Endothelial cell of umbilical vein (primary cell): ENCODE measurements around the gene CUX1. TPM values are rescaled to one million over a fixed set of nuclear protein-coding genes. Genes with fewer than 3 reads are reported as not detected.
A peak's percentile ranks its signal among the peaks of the same experiment; 100 is the strongest.

Experiments used
- BruUV-seq: library from RNA; stranded (reverse); fragments of 400-500 nt; replicated peaks from 2 replicates; lab custom pipeline; 2021; lab: Mats Ljungman, UMichigan
- CTCF ChIA-PET: fragments of 300-600, 350-600 bp; sonication (Branson Sonifier 250); formaldehyde crosslinking; loops from one replicate; lab custom pipeline; 2021; ENCODE audit warnings: antibody characterized with exemption, inconsistent platforms; lab: Charles Lee
- POLR2A ChIA-PET: fragments of 300-600, 350-600 bp; sonication (Branson Sonifier 250); formaldehyde crosslinking; loops from one replicate; lab custom pipeline; 2021; ENCODE audit warnings: antibody characterized with exemption, inconsistent platforms; lab: Charles Lee
- DNase-seq: peaks from one replicate; pipeline ENCODE4 v3.0.0-alpha.2; 2011; ENCODE audit warnings: low read depth, low spot score
- FAIRE-seq: peaks from 2 replicates; lab custom pipeline; 2011; peaks lifted over from hg19 to GRCh38; lab: Jason Lieb, UNC
- H2AFZ ChIP-seq: 2 replicates; pipeline ENCODE4 v1.6.0; 2012; ENCODE audit warnings: low read depth, low read length, control low read depth, inconsistent platforms
- H3K27ac ChIP-seq: 2 replicates; pipeline ENCODE4 v1.5.1; 2011; ENCODE audit warnings: low read depth, mild to moderate bottlenecking, control low read depth, low read length, moderate library complexity; ENCODE audit not compliant: insufficient read depth
- H3K27me3 ChIP-seq, 2 experiments: 2 replicates each; pipeline versions ENCODE4 v1.6.0 to v1.6.1; 2011; ENCODE audit warnings: low read length in 2 of 2, mixed read lengths in 1 of 2; ENCODE audit not compliant: control insufficient read depth in 2 of 2, insufficient read depth in 2 of 2
- H3K36me3 ChIP-seq, 2 experiments: 2 replicates in 1 of 2; 3 replicates in 1 of 2; pipeline ENCODE4 v1.5.1; 2011; ENCODE audit warnings: low read length in 2 of 2, mild to moderate bottlenecking in 1 of 2, moderate library complexity in 1 of 2; ENCODE audit not compliant: control insufficient read depth in 2 of 2, insufficient read depth in 2 of 2; ENCODE audit errors: extremely low read depth in 1 of 2
- H3K4me1 ChIP-seq: 3 replicates; pipeline ENCODE4 v1.5.1; 2011; ENCODE audit warnings: mild to moderate bottlenecking, low read length; ENCODE audit not compliant: control insufficient read depth, insufficient read depth; ENCODE audit errors: extremely low read depth
- H3K4me2 ChIP-seq: 2 replicates; pipeline ENCODE4 v1.6.1; 2011; ENCODE audit warnings: low read length, control low read depth, mixed read lengths; ENCODE audit not compliant: insufficient read depth
- H3K4me3 ChIP-seq, 3 experiments: fragments of 200-600 bp in 1 of 3; sonication (generic), shearing (Covaris generic) in 1 of 3; replicated peaks in 1 of 3; 2 replicates each; pipeline ENCODE4 v1.5.1; 2011 to 2016; ENCODE audit warnings: control low read depth in 3 of 3, low read length in 3 of 3, mild to moderate bottlenecking in 2 of 3, inconsistent platforms in 1 of 3, low read depth in 1 of 3, moderate library complexity in 1 of 3; ENCODE audit not compliant: insufficient read depth in 1 of 3
- H3K79me2 ChIP-seq: 2 replicates; pipeline ENCODE4 v1.6.0; 2012; ENCODE audit warnings: low read length, inconsistent platforms; ENCODE audit not compliant: control insufficient read depth, insufficient read depth
- H3K9ac ChIP-seq: replicated peaks from 2 replicates; pipeline ENCODE3; 2011; ENCODE audit warnings: low read length, control low read depth; ENCODE audit not compliant: insufficient read depth; ENCODE audit errors: extremely low read depth
- H3K9me1 ChIP-seq: replicated peaks from 3 replicates; pipeline ENCODE4 v1.6.0; 2011; ENCODE audit warnings: mild to moderate bottlenecking, low read length; ENCODE audit not compliant: control insufficient read depth, insufficient read depth; ENCODE audit errors: extremely low read depth
- H3K9me3 ChIP-seq: replicated peaks from 2 replicates; pipeline ENCODE4 v1.5.1; 2012; ENCODE audit warnings: low read length, inconsistent platforms; ENCODE audit not compliant: control insufficient read depth, insufficient read depth
- H4K20me1 ChIP-seq: replicated peaks from 2 replicates; pipeline ENCODE3; 2011; ENCODE audit warnings: mild to moderate bottlenecking, low read length; ENCODE audit not compliant: control insufficient read depth, insufficient read depth; ENCODE audit errors: extremely low read depth
- dilution Hi-C: fragments of 300-500 bp; cut with MboI; formaldehyde crosslinking; loops from one replicate; pipeline ENCODE4 v1.15.0; 2019; ENCODE audit warnings: low sequenced_read_pairs; ENCODE audit not compliant: extremely low pct_ligation_motif_present
- intact Hi-C: fragments of 100-400 bp; cut with micrococcal nuclease; formaldehyde crosslinking; loops from one replicate; pipeline ENCODE4 v1.10.0; 2022
- polyA plus RNA-seq, 4 experiments: library from polyadenylated mRNA; depleted of rRNA in 3 of 4; stranded (reverse) in 3 of 4; unstranded in 1 of 4; fragments of >200 nt; gene quantifications; 2 replicates each; pipeline versions ENCODE4 v1.2.1 to v1.2.3, GENCODE V29; 2011 to 2012; ENCODE audit warnings: missing spikeins in 1 of 4
- total RNA-seq: library from RNA; stranded (reverse); gene quantifications from 2 replicates; pipeline ENCODE4 v1.2.3, GENCODE V29; 2021
- TF ChIP-seq, protein P1 (sequence below): IDR thresholded peaks from 2 replicates; pipeline ENCODE4 v1.6.1; 2011; ENCODE audit not compliant: insufficient read depth, insufficient read length
- TF ChIP-seq, protein P2 (sequence below), 2 donors: IDR thresholded peaks; 1 replicate in 1 of 2; 2 replicates in 1 of 2; pipeline ENCODE4 v1.5.1; 2011; ENCODE audit warnings: low read length in 2 of 2, mild to moderate bottlenecking in 2 of 2, moderate library complexity in 2 of 2, control low read depth in 1 of 2, inconsistent platforms in 1 of 2, low read depth in 1 of 2; ENCODE audit not compliant: insufficient read depth in 1 of 2; ENCODE audit errors: extremely low read depth in 1 of 2

The CUX1 gene
- total and polyA plus RNA-seq, 2 donors (not counting 3 experiments of a cell fraction or from before 2014, with no cell fraction given), result 13.8 to 49.8 TPM

DNA sequence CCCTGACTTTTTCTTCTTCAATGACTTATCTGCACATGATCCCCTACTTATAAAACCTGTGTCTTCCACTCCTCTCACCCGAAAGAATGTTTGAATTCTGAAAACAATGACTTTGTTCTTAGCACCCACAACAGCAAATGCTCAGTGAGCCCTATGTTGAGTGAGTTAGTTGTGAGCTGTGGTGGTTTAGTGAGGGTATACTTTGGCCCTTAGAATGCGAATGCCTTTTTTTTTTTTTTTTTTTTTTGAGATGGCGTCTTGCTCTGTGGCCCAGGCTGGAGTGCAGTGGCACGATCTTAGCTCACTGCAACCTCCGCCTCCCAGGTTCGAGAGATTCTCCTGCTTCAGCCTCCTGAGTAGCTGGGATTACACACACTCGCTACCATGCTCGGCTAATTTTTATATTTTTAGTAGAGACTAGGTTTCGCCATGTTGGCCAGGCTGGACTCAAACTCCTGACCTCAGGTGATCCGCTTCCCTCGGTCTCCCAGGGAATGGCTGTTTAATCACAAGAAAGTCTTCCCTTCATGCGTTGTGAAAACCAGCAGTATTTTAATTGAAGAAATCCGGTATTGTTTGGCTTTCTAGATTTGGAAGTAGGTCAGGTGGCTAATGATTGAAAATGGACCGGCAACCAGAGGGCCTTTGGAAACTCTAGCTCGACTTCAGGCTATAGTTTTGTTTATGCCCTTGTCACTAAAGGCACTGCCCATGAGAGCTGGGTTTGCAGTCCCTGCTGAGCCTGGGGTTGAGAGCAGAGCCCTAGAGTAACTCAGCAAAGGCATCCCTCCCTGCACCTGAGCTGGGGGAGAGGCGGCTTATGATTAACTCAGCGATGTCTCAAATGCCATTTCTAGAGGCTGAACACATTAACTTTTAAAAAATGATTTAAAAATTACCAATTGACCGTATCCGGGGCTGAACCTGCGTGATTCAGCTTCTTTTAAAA is 41.3 kb downstream of the CUX1 start:
- ChIA-PET CTCF (interaction anchor here (0.7 to 4.1 kb wide), 10 partner anchors 9 to 183 kb away, joined by 3 to 30 read pairs (median 3); no protein-coding TSS in a partner anchor), POLR2A (no interaction called here)
- Histone ChIP-seq H3K9ac (no peak overlapping the region), H3K27ac (no peak overlapping the region), H3K27me3 (no peaks in the 10 kb centered on the region), H2AFZ (no peak overlapping the region), H3K79me2 (peaks cover 19% of the 10 kb centered on the region), H3K9me1 (no peaks in the 10 kb centered on the region), H3K4me2 (peak overlapping the region; percentile 34), H3K9me3 (no peaks in the 10 kb centered on the region), H3K36me3 (no peaks in the 10 kb centered on the region), H3K4me3 (no peak overlapping the region), H4K20me1 (no peaks in the 10 kb centered on the region), H3K4me1 (peaks cover 23% of the 10 kb centered on the region)
- intact Hi-C loops, result no loop called here
- DNase-seq (no peak), FAIRE-seq (peak; percentile 50)
- TF ChIP-seq, protein P1, sequence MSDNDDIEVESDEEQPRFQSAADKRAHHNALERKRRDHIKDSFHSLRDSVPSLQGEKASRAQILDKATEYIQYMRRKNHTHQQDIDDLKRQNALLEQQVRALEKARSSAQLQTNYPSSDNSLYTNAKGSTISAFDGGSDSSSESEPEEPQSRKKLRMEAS, result no peak
- TF ChIP-seq, protein P2, sequence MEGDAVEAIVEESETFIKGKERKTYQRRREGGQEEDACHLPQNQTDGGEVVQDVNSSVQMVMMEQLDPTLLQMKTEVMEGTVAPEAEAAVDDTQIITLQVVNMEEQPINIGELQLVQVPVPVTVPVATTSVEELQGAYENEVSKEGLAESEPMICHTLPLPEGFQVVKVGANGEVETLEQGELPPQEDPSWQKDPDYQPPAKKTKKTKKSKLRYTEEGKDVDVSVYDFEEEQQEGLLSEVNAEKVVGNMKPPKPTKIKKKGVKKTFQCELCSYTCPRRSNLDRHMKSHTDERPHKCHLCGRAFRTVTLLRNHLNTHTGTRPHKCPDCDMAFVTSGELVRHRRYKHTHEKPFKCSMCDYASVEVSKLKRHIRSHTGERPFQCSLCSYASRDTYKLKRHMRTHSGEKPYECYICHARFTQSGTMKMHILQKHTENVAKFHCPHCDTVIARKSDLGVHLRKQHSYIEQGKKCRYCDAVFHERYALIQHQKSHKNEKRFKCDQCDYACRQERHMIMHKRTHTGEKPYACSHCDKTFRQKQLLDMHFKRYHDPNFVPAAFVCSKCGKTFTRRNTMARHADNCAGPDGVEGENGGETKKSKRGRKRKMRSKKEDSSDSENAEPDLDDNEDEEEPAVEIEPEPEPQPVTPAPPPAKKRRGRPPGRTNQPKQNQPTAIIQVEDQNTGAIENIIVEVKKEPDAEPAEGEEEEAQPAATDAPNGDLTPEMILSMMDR (IDR thresholded peaks at IDR 0.05; ENCODE audit: extremely low read depth in 1 of 2, insufficient read depth in 1 of 2, low read depth in 1 of 2, low read length in 2 of 2), result no peak
- dilution Hi-C loops, result no loop called here
- no TSS peak for BruUV-seq
